Fibroblast of pulmonary artery (primary cell): Measurements from ENCODE around the gene MCMBP.
"Not testable (repeated sequence)": the region's sequence is repeated elsewhere in the genome, so short reads cannot be mapped to it uniquely, and the experiment has no call there.

Experiments used
- DNase-seq: peaks from one replicate; pipeline ENCODE4 v3.0.0-alpha.2; 2010; ENCODE audit warnings: low read depth
- H3K4me3 ChIP-seq: replicated peaks from 2 replicates; pipeline ENCODE4 v1.5.1; 2011; ENCODE audit warnings: low read depth, mild to moderate bottlenecking, control low read depth, low read length, moderate library complexity
- TF ChIP-seq, protein P1 (sequence below): IDR thresholded peaks from 2 replicates; pipeline ENCODE4 v1.5.1; 2011; ENCODE audit warnings: mild to moderate bottlenecking, control low read depth, low read length, inconsistent platforms; ENCODE audit errors: missing control alignments

MCMBP gene

DNA sequence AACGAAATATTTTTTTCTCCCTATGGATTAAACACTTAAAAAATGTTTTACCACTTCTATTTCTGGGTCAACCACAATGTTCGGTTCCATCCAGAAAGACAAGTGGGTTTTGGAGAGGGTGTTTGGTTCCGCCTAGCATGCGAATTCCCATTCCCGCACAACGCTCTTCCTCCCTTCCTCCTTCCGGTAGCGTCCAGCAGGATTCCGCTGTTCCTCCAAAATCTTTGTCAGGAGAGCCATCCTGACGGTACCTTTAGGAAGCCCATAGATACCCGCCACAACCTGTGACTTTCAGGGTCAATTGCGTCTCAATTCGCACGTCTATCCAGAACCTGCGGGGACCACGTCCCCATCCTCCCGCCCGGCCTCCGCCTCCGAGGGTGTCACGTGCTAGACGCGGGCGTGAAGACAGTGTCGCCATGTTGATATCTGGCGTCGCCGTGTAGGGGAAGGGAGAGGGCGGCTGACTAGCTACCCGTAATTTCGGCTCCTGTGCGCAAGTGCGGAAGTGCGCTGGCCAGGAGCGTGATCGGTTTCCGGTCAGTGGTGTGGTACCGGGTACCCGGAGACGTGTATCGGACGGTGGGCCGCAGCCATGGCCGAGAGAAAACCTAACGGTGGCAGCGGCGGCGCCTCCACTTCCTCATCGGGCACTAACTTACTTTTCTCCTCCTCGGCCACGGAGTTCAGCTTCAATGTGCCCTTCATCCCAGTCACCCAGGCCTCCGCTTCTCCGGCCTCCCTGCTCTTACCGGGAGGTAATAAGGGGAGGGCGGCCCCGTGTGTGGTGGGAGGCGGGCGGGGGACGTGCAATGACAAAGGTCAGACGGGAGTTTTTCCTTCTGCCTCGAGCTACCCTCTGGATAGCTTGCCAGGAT, 19.8 kb upstream of the MCMBP start, which contains the start of gene SEC23IP:
Gene SEC23IP (plus strand): TSS at position 543 of the 878 bp plus-strand sequence. CDS start 53 bp downstream, at position 596.
- TF ChIP-seq, protein P1, sequence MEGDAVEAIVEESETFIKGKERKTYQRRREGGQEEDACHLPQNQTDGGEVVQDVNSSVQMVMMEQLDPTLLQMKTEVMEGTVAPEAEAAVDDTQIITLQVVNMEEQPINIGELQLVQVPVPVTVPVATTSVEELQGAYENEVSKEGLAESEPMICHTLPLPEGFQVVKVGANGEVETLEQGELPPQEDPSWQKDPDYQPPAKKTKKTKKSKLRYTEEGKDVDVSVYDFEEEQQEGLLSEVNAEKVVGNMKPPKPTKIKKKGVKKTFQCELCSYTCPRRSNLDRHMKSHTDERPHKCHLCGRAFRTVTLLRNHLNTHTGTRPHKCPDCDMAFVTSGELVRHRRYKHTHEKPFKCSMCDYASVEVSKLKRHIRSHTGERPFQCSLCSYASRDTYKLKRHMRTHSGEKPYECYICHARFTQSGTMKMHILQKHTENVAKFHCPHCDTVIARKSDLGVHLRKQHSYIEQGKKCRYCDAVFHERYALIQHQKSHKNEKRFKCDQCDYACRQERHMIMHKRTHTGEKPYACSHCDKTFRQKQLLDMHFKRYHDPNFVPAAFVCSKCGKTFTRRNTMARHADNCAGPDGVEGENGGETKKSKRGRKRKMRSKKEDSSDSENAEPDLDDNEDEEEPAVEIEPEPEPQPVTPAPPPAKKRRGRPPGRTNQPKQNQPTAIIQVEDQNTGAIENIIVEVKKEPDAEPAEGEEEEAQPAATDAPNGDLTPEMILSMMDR = no peak
- H3K4me3 ChIP-seq = peak within 1 kb of the TSS; percentile 94
- DNase-seq = peak; percentile 97

GRCh38 chr10:119891849-119892187, 19.2 kb upstream of the MCMBP start:
- H3K4me3 ChIP-seq = peak overlapping the region; percentile 94
- DNase-seq = not testable (repeated sequence)

DNA sequence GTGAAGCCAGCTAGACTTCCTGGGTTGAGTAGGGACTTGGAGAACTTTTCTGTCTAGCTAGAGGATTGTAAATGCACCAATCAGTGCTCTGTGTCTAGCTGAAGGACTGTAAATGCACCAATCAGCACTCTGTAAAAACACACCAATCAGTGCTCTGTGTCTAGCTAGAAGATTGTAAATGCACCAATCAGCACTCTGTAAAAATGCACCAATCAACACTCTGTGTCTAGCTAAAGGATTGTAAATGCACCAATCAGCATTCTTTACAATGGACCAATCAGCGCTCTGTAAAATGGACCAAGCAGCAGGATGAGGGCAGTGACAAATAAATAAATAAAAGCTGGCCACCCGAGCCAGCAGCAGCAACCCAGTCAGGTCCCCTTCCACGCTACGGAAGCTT, 17.7 kb upstream of the MCMBP start:
- not testable (repeated sequence) for H3K4me3 ChIP-seq, DNase-seq

- H3K4me3 ChIP-seq, DNase-seq: not testable (repeated sequence)
Measured at GRCh38 chr10:119889201-119889600, 16.6 kb upstream of the MCMBP start.

GRCh38 chr10:119888715-119889114, 16.1 kb upstream of the MCMBP start:
- H3K4me3 ChIP-seq, DNase-seq: not testable (repeated sequence)

DNA sequence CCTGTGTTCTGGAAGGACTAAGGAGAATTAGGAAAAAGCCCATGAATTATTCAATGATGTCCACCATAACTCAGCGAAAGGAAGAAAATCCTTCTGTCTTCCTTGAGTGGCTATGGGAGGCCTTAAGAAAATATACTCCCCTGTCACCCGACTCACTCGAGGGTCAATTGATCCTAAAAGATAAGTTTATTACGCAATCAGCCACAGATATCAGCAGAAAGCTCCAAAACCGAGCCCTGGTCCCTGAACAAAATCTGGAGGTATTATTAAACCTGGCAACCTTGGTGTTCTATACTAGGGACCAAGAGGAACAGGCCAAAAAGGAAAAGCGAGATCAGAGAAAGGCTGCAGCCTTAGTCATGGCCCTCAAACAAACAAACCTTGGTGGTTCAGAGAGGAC, 13.4 kb upstream of the MCMBP start:
- H3K4me3 ChIP-seq, DNase-seq: not testable (repeated sequence)

GRCh38 chr10:119883901-119884611, 11.4 kb upstream of the MCMBP start:
- not testable (repeated sequence) for DNase-seq, H3K4me3 ChIP-seq

- TF ChIP-seq, protein P1 = no peak
- H3K4me3 ChIP-seq = no peak overlapping the region
Measured at GRCh38 chr10:119878524-119878923, 5.9 kb upstream of the MCMBP start.

GRCh38 chr10:119872860-119873681, 428 bp upstream of the MCMBP start:
- TF ChIP-seq, protein P1 = no peak
- peak overlapping the region; percentile 68 for H3K4me3 ChIP-seq
- DNase-seq = peak; percentile 85

More at GRCh38 chr10:119878524-119878923, 5.9 kb upstream of the MCMBP start:
- no peak for DNase-seq
